IgD-negative memory B cell (primary cell): ENCODE results near the gene FIGLA. TPM values are rescaled to one million over a fixed set of nuclear protein-coding genes. Genes with fewer than 3 reads are reported as not detected.

Source experiments
- H3K27ac Mint-ChIP-seq, 3 donors: one replicate each; pipeline ENCODE4 v1.8.0; 2020 to 2022; ENCODE audit warnings: mild to moderate bottlenecking in 3 of 3, mixed read lengths in 3 of 3, moderate library complexity in 1 of 3
- H3K27me3 Mint-ChIP-seq: one replicate; pipeline ENCODE4 v1.8.0; 2021; ENCODE audit warnings: mixed read lengths
- H3K36me3 Mint-ChIP-seq: one replicate; pipeline ENCODE4 v1.8.0; 2020; ENCODE audit warnings: mild to moderate bottlenecking, mixed read lengths
- H3K4me1 Mint-ChIP-seq, 3 donors: one replicate each; pipeline ENCODE4 v1.8.0; 2020 to 2022; ENCODE audit warnings: mixed read lengths in 3 of 3, mild to moderate bottlenecking in 1 of 3
- H3K4me3 Mint-ChIP-seq, 4 donors: one replicate each; pipeline ENCODE4 v1.8.0; 2020 to 2022; ENCODE audit warnings: mild to moderate bottlenecking in 4 of 4, mixed read lengths in 4 of 4, moderate library complexity in 3 of 4
- H3K9me3 Mint-ChIP-seq, 3 donors: one replicate each; pipeline ENCODE4 v1.8.0; 2020 to 2021; ENCODE audit warnings: mixed read lengths in 3 of 3, mild to moderate bottlenecking in 1 of 3
- polyA plus RNA-seq: library from polyadenylated mRNA; unstranded; fragments of 300-500 nt; fragmentation: Illumina TruSeq; gene quantifications from one replicate; pipeline ENCODE4 v1.2.3, GENCODE V29; 2021

Gene FIGLA
- polyA plus RNA-seq, 1 donor from 2014 or later, result not detected

DNA sequence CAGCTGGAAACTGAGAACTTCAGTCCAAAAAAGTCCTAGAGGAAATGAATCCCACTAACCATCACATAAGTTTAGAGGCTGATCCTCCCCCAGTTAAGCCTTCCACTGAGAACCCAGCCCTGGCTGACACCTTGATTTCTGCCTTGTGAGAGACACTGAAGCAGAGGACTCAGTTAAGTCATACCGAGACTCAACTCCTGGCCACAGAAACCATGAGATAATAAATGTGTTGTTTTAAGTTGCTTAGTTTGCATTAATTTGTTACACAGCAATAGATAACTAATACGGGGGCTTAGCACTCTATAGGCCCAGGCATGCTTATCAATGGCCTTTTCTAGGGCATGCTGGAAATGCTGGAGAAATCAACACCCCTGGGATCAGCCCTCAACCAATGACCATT lies 19.0 kb downstream of the FIGLA start:
- peaks cover 6% of the 10 kb centered on the region in 3 donors for H3K4me1 Mint-ChIP-seq
- no peaks in the 10 kb centered on the region for H3K36me3 Mint-ChIP-seq
- H3K4me3 Mint-ChIP-seq, result peak overlapping the region in 1 of 4 donors; percentile 56
- H3K27ac Mint-ChIP-seq, result no peak overlapping the region
- peaks cover 19% of the 10 kb centered on the region for H3K27me3 Mint-ChIP-seq
- H3K9me3 Mint-ChIP-seq, result peaks cover 0 to 11% (median 10%) of the 10 kb centered on the region in 3 donors

GRCh38 chr2:70769450-70769849 lies 21.0 kb downstream of the FIGLA start:
- peak overlapping the region in 1 of 4 donors; percentile 84 for H3K4me3 Mint-ChIP-seq
- peaks cover 8% of the 10 kb centered on the region for H3K27me3 Mint-ChIP-seq
- H3K36me3 Mint-ChIP-seq, result no peaks in the 10 kb centered on the region
- H3K4me1 Mint-ChIP-seq, result peaks cover 8 to 21% (median 10%) of the 10 kb centered on the region in 3 donors
- H3K27ac Mint-ChIP-seq, result peak overlapping the region in 2 of 3 donors; percentile 31 to 94
- H3K9me3 Mint-ChIP-seq, result peaks cover 0 to 11% (median 8%) of the 10 kb centered on the region in 3 donors

DNA sequence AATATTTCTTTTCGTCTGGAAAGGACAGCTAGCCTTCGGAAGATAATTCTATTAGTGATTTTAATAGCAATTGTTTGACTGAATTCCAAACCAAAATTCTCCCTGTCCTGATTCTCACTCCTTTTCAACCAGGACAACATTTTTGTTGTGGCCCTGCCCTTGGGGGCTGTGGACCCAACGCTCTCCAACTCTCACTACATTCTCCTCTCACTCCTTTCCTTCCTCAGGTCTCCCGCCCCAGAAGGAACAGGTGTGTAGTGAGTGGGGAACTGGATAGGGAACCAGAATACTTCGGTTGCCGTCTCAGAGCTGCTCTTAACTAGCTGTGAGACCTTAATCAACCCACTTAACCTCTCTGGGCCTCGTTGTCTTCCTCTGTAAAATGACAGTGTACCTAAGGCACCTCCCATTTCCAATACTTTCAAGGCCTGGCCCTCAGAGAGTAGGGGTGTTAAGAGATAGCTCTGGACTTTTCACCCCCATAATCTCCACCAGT lies 21.8 kb downstream of the FIGLA start:
- peak overlapping the region in 2 of 3 donors; percentile 29 to 94 for H3K27ac Mint-ChIP-seq
- H3K9me3 Mint-ChIP-seq, result peaks cover 0 to 7% (median 4%) of the 10 kb centered on the region in 3 donors
- H3K4me1 Mint-ChIP-seq, result peaks cover 8 to 24% (median 10%) of the 10 kb centered on the region in 3 donors
- H3K36me3 Mint-ChIP-seq, result no peaks in the 10 kb centered on the region
- H3K27me3 Mint-ChIP-seq, result peaks cover 3% of the 10 kb centered on the region
- H3K4me3 Mint-ChIP-seq, result peak overlapping the region; percentile 59 to 91 (median 82)

DNA sequence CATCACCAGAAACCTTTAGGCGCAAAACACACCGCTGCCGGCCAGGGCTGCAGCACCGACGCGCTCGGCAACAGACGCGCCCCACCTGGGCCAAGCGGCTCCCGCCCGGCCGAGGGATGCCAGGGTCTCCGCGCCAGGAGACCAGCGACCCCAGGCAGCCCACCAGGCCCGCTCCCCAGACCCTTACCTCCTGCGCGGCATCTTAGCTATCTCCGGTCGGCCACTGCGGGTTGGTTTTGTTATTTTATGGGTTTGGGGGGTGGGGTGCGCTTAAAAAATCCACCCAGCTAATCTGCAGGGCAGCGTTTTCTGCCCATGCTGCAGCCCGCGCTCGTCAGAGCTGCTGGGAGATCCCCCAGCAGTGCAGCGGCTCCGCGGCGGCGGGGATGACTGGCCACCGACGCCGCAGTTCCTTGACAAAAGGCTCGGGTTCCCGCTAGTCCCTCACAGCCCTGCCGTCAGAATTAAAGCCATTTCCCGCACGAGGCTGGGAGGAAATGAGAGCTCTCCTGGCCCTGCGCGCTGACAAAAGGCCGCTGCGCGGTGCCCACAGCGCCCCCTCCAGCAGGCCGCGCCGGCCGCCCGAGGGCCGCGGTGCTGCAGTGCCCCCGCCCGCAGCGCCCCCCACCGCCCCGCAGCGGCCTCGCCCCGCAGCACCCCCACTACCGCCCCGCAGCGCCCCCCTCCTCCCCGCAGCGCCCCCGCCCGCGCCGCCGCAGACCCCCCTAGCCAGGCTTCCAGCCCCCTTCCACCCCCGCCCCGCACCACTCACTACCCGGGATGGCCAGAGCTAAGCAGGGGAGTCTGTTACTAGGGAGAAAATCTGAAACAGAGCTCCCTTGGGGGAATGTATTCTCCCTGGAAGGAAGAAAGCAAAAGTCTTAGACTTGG lies 22.5 kb downstream of the FIGLA start, which contains the start of gene ADD2:
Gene ADD2 (minus strand): TSS at position 502 of the 891 bp plus-strand sequence. CDS start 61,792 bp downstream, outside the sequence.
- H3K27ac Mint-ChIP-seq, result peak within 1 kb of the TSS; percentile 90 to 94 (median 93)
- peaks cover 0 to 3% (median 0%) of the 10 kb centered on the region in 3 donors for H3K9me3 Mint-ChIP-seq
- no peaks in the 10 kb centered on the region for H3K36me3 Mint-ChIP-seq
- peak within 1 kb of the TSS; percentile 84 to 97 (median 92) for H3K4me3 Mint-ChIP-seq
- H3K27me3 Mint-ChIP-seq, result peaks cover 3% of the 10 kb centered on the region
- peaks cover 8 to 24% (median 10%) of the 10 kb centered on the region in 3 donors for H3K4me1 Mint-ChIP-seq

DNA sequence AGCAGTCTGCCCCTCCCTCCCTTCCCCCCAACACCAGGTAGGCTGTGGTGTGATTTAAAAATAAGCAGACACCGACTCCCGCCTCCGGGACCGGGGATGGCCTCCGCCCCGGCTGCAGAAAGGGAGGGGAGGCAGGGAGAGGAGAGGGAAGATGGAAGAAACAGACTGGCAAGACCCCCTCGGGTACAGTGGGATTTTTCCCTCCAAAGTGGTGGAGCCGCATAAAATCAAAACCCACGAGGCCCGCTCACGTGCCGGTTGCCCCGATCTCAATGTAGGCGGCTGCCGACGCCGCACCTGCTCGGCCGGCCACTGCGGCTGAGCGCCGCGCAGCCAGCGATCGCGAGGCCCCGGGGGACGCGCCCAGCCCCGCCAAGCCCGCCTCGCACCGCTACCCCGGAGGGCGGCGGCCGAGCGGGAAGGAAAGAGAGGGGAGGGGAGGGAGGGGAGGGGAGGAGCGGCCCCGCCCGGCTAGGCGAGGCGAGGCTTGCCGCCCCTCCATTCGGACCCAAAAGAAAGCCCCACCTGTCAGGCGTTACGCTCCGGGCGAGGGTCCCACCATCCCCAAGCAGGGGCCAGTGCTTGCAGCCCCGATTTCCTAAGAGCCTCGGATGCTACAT lies 23.3 kb downstream of the FIGLA start:
- peak overlapping the region; percentile 84 to 97 (median 92) for H3K4me3 Mint-ChIP-seq
- peaks cover 0 to 1% (median 0%) of the 10 kb centered on the region in 3 donors for H3K9me3 Mint-ChIP-seq
- H3K27ac Mint-ChIP-seq, result peak overlapping the region; percentile 4 to 94 (median 93)
- H3K27me3 Mint-ChIP-seq, result peaks cover 3% of the 10 kb centered on the region
- H3K36me3 Mint-ChIP-seq, result no peaks in the 10 kb centered on the region
- peaks cover 8 to 24% (median 10%) of the 10 kb centered on the region in 3 donors for H3K4me1 Mint-ChIP-seq

GRCh38 chr2:70766357-70767078 lies 23.9 kb downstream of the FIGLA start:
- Mint-ChIP-seq H3K9me3 (no peaks in the 10 kb centered on the region), H3K4me1 (peaks cover 8 to 24% (median 10%) of the 10 kb centered on the region in 3 donors), H3K27ac (peak overlapping the region; percentile 4 to 93 (median 40)), H3K36me3 (no peaks in the 10 kb centered on the region), H3K27me3 (no peaks in the 10 kb centered on the region), H3K4me3 (peak overlapping the region; percentile 84 to 97 (median 92))

GRCh38 chr2:70765507-70765906 lies 24.9 kb downstream of the FIGLA start:
- Mint-ChIP-seq H3K27me3 (no peaks in the 10 kb centered on the region), H3K27ac (no peak overlapping the region), H3K4me3 (peak overlapping the region in 1 of 4 donors; percentile 84), H3K4me1 (peaks cover 8 to 24% (median 13%) of the 10 kb centered on the region in 3 donors), H3K36me3 (no peaks in the 10 kb centered on the region), H3K9me3 (no peaks in the 10 kb centered on the region)

DNA sequence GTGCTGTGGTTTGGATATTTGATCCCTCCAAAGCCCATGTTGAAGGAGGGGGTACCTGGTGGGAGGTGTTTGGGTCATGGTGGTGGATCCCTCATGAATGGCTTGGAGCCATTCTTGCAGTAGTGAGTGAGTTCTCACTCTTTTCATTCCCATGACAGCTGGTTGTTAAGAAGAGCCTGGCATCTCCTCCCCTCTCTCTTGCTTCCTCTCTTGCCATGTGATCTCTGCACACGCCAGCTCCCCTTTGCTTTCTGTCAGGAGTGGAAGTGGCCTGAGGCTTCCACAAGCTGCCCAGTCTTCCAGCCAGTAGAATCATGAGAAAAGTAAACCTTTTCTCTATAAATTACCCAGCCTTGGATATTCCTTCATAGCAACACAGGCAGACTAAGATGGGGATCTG lies 31.0 kb downstream of the FIGLA start:
- H3K4me3 Mint-ChIP-seq, result peak overlapping the region in 1 of 4 donors; percentile 18
- H3K36me3 Mint-ChIP-seq, result peaks cover 1% of the 10 kb centered on the region
- H3K9me3 Mint-ChIP-seq, result no peaks in the 10 kb centered on the region
- H3K27me3 Mint-ChIP-seq, result peaks cover 1% of the 10 kb centered on the region
- peaks cover 0 to 20% (median 14%) of the 10 kb centered on the region in 3 donors for H3K4me1 Mint-ChIP-seq
- H3K27ac Mint-ChIP-seq, result no peak overlapping the region

DNA sequence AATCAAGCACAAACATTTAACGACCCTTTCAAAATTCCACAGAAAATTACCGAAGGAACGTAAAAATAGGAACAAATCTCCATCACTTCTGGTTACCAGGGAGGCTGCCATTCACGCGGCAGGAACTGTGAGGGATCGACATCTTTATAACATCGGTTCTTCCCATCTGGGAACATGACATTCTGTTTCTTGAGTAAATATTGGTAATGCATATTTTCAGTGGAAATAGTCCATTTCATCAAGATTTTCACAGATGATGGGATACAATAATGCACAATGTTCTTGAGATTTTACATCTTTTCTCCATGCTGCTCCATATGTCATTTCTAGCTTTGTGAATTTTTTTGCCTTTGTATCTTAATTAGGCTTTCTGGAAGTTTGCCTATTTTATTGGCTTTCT lies 32.5 kb downstream of the FIGLA start:
- Mint-ChIP-seq H3K36me3 (peaks cover 1% of the 10 kb centered on the region), H3K9me3 (no peaks in the 10 kb centered on the region), H3K4me1 (peaks cover 0 to 17% (median 14%) of the 10 kb centered on the region in 3 donors), H3K27ac (no peak overlapping the region), H3K4me3 (no peak overlapping the region), H3K27me3 (peaks cover 1% of the 10 kb centered on the region)

- H3K27me3 Mint-ChIP-seq, result peaks cover 1% of the 10 kb centered on the region
- no peak overlapping the region for H3K27ac Mint-ChIP-seq
- peak overlapping the region in 1 of 4 donors; percentile 34 for H3K4me3 Mint-ChIP-seq
- no peaks in the 10 kb centered on the region for H3K9me3 Mint-ChIP-seq
- H3K36me3 Mint-ChIP-seq, result peaks cover 1% of the 10 kb centered on the region
- peaks cover 0 to 17% (median 14%) of the 10 kb centered on the region in 3 donors for H3K4me1 Mint-ChIP-seq
Measured at GRCh38 chr2:70757360-70757759, 33.1 kb downstream of the FIGLA start.

DNA sequence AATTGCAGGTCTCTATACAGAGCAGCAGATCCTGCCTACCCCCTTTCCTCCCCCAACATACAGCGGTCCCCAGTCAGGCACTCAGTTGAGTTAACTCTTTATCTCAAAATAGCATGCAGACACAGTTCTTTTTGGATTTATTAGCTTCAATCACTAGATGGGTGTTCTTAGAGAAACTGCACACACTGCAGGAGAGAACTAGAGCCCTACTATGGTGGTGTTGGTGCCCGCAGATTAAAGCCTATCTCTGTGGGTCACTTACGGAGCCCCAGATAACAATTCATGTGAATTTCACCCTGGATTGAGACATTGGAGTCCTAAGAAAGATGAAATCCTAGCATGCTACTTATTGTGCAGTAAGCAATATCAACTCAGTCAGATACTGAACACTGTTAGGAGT lies 34.3 kb downstream of the FIGLA start:
- no peak overlapping the region for H3K4me3 Mint-ChIP-seq
- H3K27me3 Mint-ChIP-seq, result peaks cover 1% of the 10 kb centered on the region
- H3K27ac Mint-ChIP-seq, result no peak overlapping the region

GRCh38 chr2:70753902-70754301 lies 36.5 kb downstream of the FIGLA start:
- Mint-ChIP-seq H3K27me3 (no peaks in the 10 kb centered on the region), H3K4me3 (no peak overlapping the region), H3K4me1 (peaks cover 4 to 18% (median 10%) of the 10 kb centered on the region in 3 donors), H3K9me3 (no peaks in the 10 kb centered on the region), H3K36me3 (peaks cover 1% of the 10 kb centered on the region), H3K27ac (no peak overlapping the region)

More for the DNA sequence above, 34.3 kb downstream of the FIGLA start:
- Mint-ChIP-seq H3K36me3 (peaks cover 1% of the 10 kb centered on the region), H3K9me3 (no peaks in the 10 kb centered on the region), H3K4me1 (peaks cover 0 to 17% (median 14%) of the 10 kb centered on the region in 3 donors)

DNA sequence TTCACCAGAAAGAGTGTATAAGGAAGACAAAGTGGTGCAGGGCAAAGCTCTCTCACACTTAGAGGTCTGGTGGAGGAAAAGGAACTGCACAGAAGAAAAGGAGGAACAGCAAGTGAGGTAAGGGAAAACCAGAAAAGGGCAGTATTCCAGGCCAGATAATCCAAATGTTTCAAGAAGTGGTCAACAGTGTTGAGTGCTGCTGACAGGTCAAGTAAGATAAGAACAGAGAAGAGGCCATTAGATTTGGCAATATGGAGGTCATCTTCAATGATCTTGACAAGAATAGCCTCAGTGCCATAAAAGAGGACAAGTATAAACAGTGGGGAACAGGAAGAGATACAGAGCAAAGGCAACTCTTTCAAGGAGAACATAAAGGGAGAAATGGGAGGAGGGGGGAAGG lies 37.4 kb downstream of the FIGLA start:
- Mint-ChIP-seq H3K27me3 (no peaks in the 10 kb centered on the region), H3K4me1 (peaks cover 4 to 19% (median 10%) of the 10 kb centered on the region in 3 donors), H3K9me3 (no peaks in the 10 kb centered on the region), H3K4me3 (no peak overlapping the region), H3K27ac (no peak overlapping the region), H3K36me3 (no peaks in the 10 kb centered on the region)

DNA sequence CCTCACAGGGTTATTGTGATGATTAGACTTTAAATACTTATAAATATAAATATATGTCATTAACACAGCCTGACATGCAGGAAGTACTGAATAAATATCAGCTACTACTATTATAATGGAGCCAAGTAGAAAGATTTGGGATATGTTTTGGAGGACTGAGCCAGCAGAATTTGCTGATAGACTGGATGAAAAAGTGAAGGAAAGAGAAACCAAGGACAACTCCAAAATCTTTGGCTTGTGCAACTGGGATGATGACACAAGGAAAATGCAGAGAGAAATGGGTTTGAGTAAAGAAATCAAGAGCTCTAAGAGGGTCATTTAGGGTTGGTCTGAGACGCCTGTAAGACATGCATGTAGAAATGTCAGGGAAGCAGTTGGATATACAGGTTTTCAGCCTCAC lies 38.0 kb downstream of the FIGLA start:
- peaks cover 0 to under 1% (median 0%) of the 10 kb centered on the region in 3 donors for H3K9me3 Mint-ChIP-seq
- peaks cover under 1% of the 10 kb centered on the region for H3K27me3 Mint-ChIP-seq
- no peak overlapping the region for H3K4me3 Mint-ChIP-seq
- no peaks in the 10 kb centered on the region for H3K36me3 Mint-ChIP-seq
- H3K4me1 Mint-ChIP-seq, result peaks cover 4 to 19% (median 5%) of the 10 kb centered on the region in 3 donors
- no peak overlapping the region for H3K27ac Mint-ChIP-seq
